Hepatocyte (in vitro differentiated cells): ENCODE measurements around the gene AMDHD2. TPM values are rescaled to one million over a fixed set of nuclear protein-coding genes. Genes with fewer than 3 reads are reported as not detected.

ENCODE experiments used
- DNase-seq: peaks from one replicate; pipeline ENCODE4 v3.0.0-alpha.2; 2016; ENCODE audit warnings: low spot score
- H2AFZ ChIP-seq: fragments of 200-600 bp; sonication (generic); 2 replicates; pipeline ENCODE4 v1.6.0; 2016; ENCODE audit warnings: antibody characterized with exemption, mild to moderate bottlenecking
- H3K27ac ChIP-seq: fragments of 200-600 bp; sonication (generic); 2 replicates; pipeline ENCODE4 v1.5.1; 2016; ENCODE audit warnings: mild to moderate bottlenecking
- H3K27me3 ChIP-seq: fragments of 200-600 bp; sonication (generic); 2 replicates; pipeline ENCODE4 v1.6.1; 2016
- H3K36me3 ChIP-seq: fragments of 200-600 bp; sonication (generic); replicated peaks from 2 replicates; pipeline ENCODE4 v1.5.1; 2016; ENCODE audit warnings: low read depth; ENCODE audit not compliant: insufficient read depth
- H3K4me1 ChIP-seq: fragments of 200-600 bp; sonication (generic); 2 replicates; pipeline ENCODE4 v1.5.1; 2016; ENCODE audit warnings: mild to moderate bottlenecking, moderate library complexity; ENCODE audit not compliant: insufficient read depth
- H3K4me2 ChIP-seq: fragments of 200-600 bp; sonication (generic); 2 replicates; pipeline ENCODE4 v1.6.0; 2016
- H3K4me3 ChIP-seq: fragments of 200-600 bp; sonication (generic); 2 replicates; pipeline ENCODE4 v1.5.1; 2016; ENCODE audit warnings: mild to moderate bottlenecking
- H3K79me2 ChIP-seq: fragments of 200-600 bp; sonication (generic); 2 replicates; pipeline ENCODE4 v1.6.0; 2017; ENCODE audit warnings: mild to moderate bottlenecking
- H3K9me2 ChIP-seq: fragments of 200-600 bp; sonication (generic); replicated peaks from 2 replicates; pipeline ENCODE4 v1.6.0; 2017; ENCODE audit warnings: mild to moderate bottlenecking; ENCODE audit not compliant: insufficient read depth
- H3K9me3 ChIP-seq: fragments of 200-600 bp; sonication (generic); 2 replicates; pipeline ENCODE4 v1.5.1; 2016; ENCODE audit warnings: low read depth, mild to moderate bottlenecking
- H4K20me1 ChIP-seq: fragments of 200-600 bp; sonication (generic); 2 replicates; pipeline ENCODE4 v1.6.0; 2016; ENCODE audit warnings: mild to moderate bottlenecking; ENCODE audit not compliant: insufficient read depth, poor library complexity, severe bottlenecking
- EZH2 ChIP-seq: fragments of 200-600 bp; sonication (generic); IDR thresholded peaks from 2 replicates; pipeline ENCODE4 v1.6.1; 2016; ENCODE audit warnings: antibody characterized with exemption, mild to moderate bottlenecking, borderline replicate concordance
- EZH2phosphoT487 ChIP-seq: fragments of 200-600 bp; sonication (generic); IDR thresholded peaks from one replicate; pipeline ENCODE4 v1.6.1; 2018; ENCODE audit warnings: antibody characterized with exemption, mild to moderate bottlenecking, low read depth, moderate library complexity; ENCODE audit not compliant: unreplicated experiment, severe bottlenecking
- WGBS: methylation state at CpG from one replicate; pipeline ENCODE4 v1.1.6; 2016; ENCODE audit warnings: low lambda C conversion rate; ENCODE audit errors: missing lambda C conversion rate; 5-methylcytosine and 5-hydroxymethylcytosine counted together
- polyA plus RNA-seq: library from polyadenylated mRNA; unstranded; fragments of >200 nt; fragmentation: Nextera tagmentation; extraction: Ambion mirVana; gene quantifications from 2 replicates; pipeline ENCODE4 v1.2.1, GENCODE V29; 2016
- total RNA-seq: library from RNA; depleted of rRNA; stranded (reverse); fragments of >200 nt; gene quantifications from 2 replicates; pipeline ENCODE4 v1.2.3, GENCODE V29; 2014
- TF ChIP-seq, protein P1 (sequence below): fragments of 200-600 bp; sonication (generic); IDR thresholded peaks from 2 replicates; pipeline ENCODE4 v1.5.1; 2016; ENCODE audit warnings: antibody characterized with exemption, mild to moderate bottlenecking; ENCODE audit not compliant: poor library complexity

AMDHD2 gene
- total and polyA plus RNA-seq, 2 experiments from 2014 or later = 43.6 to 70.8 TPM

DNA sequence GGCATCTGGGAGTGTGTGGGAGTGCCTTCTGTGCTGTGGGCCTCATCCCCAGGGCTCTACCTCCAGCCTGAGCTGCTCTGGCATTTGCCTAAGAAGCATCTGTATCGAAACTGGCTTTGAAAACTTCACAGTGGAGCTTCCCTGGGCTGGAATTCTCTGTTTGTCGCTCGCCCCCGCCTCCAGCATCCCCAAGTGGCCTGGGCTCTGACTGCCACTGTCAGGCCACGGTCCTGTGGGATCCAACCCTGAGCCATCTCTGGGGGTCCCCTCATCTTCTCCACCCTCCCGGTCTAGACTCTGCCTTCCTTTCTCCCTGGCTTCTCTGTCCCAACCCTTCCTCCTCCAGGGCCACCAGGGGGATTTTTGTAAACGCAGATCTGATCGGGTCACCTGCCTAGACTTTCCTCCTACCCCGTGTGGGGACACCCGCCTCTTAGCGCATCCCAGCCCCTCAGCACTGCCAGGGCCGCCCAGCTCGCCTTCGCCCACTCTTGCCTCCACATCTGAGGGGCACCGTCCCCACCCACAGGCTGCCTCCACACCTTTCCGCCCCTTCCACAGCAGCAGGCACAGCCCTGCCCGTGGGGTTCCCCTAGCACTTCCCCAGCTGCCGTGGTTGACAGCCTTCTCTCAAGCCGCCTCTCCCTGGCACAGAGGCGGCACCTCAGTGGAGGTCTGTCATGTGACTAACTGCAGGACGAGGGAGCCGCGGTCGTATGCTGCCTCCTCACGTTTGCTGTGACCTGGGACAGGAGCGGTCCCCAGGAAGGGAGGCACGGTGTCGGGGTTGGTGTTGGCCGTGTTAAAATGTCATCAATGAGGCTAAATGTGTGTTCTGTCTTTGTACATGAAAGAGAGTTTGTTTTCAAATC is 33.3 kb upstream of the AMDHD2 start:
- no peak for DNase-seq
- no peaks in the 10 kb centered on the region for H3K36me3 ChIP-seq
- H3K9me2 ChIP-seq = no peaks in the 10 kb centered on the region
- H3K79me2 ChIP-seq = peaks cover 76% of the 10 kb centered on the region
- H3K4me2 ChIP-seq = no peak overlapping the region
- no peak overlapping the region for H3K4me3 ChIP-seq
- H4K20me1 ChIP-seq = peaks cover 10% of the 10 kb centered on the region
- no peaks in the 10 kb centered on the region for H3K9me3 ChIP-seq
- no peak overlapping the region for H2AFZ ChIP-seq
- H3K4me1 ChIP-seq = peaks cover 19% of the 10 kb centered on the region
- 83% methylated on average over 29 of the region's 29 CpGs for WGBS
- H3K27me3 ChIP-seq = no peaks in the 10 kb centered on the region
- H3K27ac ChIP-seq = no peak overlapping the region
- no peak for TF ChIP-seq EZH2phosphoT487
- TF ChIP-seq, protein P1, sequence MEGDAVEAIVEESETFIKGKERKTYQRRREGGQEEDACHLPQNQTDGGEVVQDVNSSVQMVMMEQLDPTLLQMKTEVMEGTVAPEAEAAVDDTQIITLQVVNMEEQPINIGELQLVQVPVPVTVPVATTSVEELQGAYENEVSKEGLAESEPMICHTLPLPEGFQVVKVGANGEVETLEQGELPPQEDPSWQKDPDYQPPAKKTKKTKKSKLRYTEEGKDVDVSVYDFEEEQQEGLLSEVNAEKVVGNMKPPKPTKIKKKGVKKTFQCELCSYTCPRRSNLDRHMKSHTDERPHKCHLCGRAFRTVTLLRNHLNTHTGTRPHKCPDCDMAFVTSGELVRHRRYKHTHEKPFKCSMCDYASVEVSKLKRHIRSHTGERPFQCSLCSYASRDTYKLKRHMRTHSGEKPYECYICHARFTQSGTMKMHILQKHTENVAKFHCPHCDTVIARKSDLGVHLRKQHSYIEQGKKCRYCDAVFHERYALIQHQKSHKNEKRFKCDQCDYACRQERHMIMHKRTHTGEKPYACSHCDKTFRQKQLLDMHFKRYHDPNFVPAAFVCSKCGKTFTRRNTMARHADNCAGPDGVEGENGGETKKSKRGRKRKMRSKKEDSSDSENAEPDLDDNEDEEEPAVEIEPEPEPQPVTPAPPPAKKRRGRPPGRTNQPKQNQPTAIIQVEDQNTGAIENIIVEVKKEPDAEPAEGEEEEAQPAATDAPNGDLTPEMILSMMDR = peak; percentile 5

GRCh38 chr16:2487517-2487842 is 32.7 kb upstream of the AMDHD2 start:
- Histone ChIP-seq H4K20me1 (peaks cover 10% of the 10 kb centered on the region), H2AFZ (no peak overlapping the region)

GRCh38 chr16:2487903-2488531 is 32.2 kb upstream of the AMDHD2 start:
- H3K9me2 ChIP-seq = no peaks in the 10 kb centered on the region
- H4K20me1 ChIP-seq = peaks cover 10% of the 10 kb centered on the region
- H3K4me2 ChIP-seq = no peak overlapping the region
- no peak overlapping the region for H2AFZ ChIP-seq
- peaks cover 66% of the 10 kb centered on the region for H3K79me2 ChIP-seq
- no peaks in the 10 kb centered on the region for H3K9me3 ChIP-seq
- no peaks in the 10 kb centered on the region for H3K36me3 ChIP-seq
- H3K4me1 ChIP-seq = peaks cover 14% of the 10 kb centered on the region
- 80% methylated on average over 14 of the region's 15 CpGs for whole genome bisulfite sequencing
- no peak for DNase-seq
- no peak overlapping the region for H3K4me3 ChIP-seq
- H3K27me3 ChIP-seq = no peaks in the 10 kb centered on the region
- H3K27ac ChIP-seq = no peak overlapping the region
- no peak for TF ChIP-seq EZH2
- TF ChIP-seq, protein P1 = no peak
- no peak for TF ChIP-seq EZH2phosphoT487

More at GRCh38 chr16:2487517-2487842, 32.7 kb upstream of the AMDHD2 start:
- WGBS = 76% methylated on average over 8 of the region's 8 CpGs
- TF ChIP-seq, protein P1 = no peak
- TF ChIP-seq EZH2 (no peak), EZH2phosphoT487 (no peak)
- no peaks in the 10 kb centered on the region for H3K36me3 ChIP-seq
- no peak for DNase-seq
- no peak overlapping the region for H3K4me3 ChIP-seq
- H3K4me1 ChIP-seq = peaks cover 19% of the 10 kb centered on the region
- H3K27ac ChIP-seq = no peak overlapping the region
- H3K9me2 ChIP-seq = no peaks in the 10 kb centered on the region
- H3K4me2 ChIP-seq = no peak overlapping the region
- no peaks in the 10 kb centered on the region for H3K9me3 ChIP-seq
- H3K27me3 ChIP-seq = no peaks in the 10 kb centered on the region
- H3K79me2 ChIP-seq = peaks cover 72% of the 10 kb centered on the region
